HCT116 (cell line): ENCODE measurements around the gene GBP6.
"Not testable (repeated sequence)": the region's sequence is repeated elsewhere in the genome, so short reads cannot be mapped to it uniquely, and the experiment has no call there.

Experiments
- EZH2phosphoT487 ChIP-seq: fragments of 200-600 bp; IDR thresholded peaks from 2 replicates; pipeline ENCODE4 v1.6.1; 2018; ENCODE audit warnings: antibody characterized with exemption, borderline replicate concordance
- POLR2A ChIP-seq: IDR thresholded peaks from 2 replicates; pipeline ENCODE4 v1.7.0; 2011; ENCODE audit warnings: borderline replicate concordance; ENCODE audit not compliant: insufficient read depth, insufficient read length; ENCODE audit errors: extremely low read depth
- POLR2AphosphoS5 ChIP-seq: IDR thresholded peaks from 2 replicates; pipeline ENCODE4 v1.6.1; 2011; ENCODE audit warnings: mild to moderate bottlenecking, low read depth, low read length, moderate library complexity
- ZNF274 ChIP-seq: fragments of 200-500 bp; sonication (Bioruptor generic); IDR thresholded peaks from 2 replicates; pipeline ENCODE4 v1.6.1; 2014; ENCODE audit warnings: mild to moderate bottlenecking, low read depth, low read length, inconsistent platforms
- TF ChIP-seq, protein P1 (sequence below), 3 experiments: fragments of 200-600 bp in 1 of 3; sonication (generic) in 1 of 3; IDR thresholded peaks in 2 of 3; conservative IDR thresholded peaks in 1 of 3; 2 replicates each; pipeline ENCODE4 v1.5.1; 2012 to 2017; ENCODE audit warnings: low read depth in 2 of 3, low read length in 2 of 3, antibody characterized with exemption in 1 of 3, borderline replicate concordance in 1 of 3, control low read depth in 1 of 3, mild to moderate bottlenecking in 1 of 3, mixed read lengths in 1 of 3, mixed run types in 1 of 3, moderate library complexity in 1 of 3; ENCODE audit not compliant: insufficient read depth in 1 of 3
- TF ChIP-seq, protein P2 (sequence below): IDR thresholded peaks from 2 replicates; pipeline ENCODE4 v1.6.1; 2012; ENCODE audit warnings: low read depth

DNA sequence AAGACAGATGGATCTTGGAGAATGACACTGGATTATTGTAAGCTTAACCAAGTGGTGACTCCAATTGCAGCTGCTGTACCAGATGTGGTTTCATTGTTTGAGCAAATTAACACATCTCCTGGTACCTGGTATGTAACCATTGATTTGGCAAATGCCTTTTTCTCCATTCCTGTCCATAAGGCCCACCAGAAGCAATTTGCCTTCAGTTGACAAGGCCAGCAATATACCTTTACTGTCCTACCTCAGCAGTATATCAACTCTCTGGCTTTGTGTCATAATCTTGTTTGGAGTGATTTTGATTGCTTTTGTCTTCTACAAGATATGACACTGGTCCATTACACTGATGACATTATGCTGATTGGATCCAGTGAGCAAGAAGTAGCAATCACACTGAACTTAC, 18.4 kb upstream of the GBP6 start:
- TF ChIP-seq, protein P1, sequence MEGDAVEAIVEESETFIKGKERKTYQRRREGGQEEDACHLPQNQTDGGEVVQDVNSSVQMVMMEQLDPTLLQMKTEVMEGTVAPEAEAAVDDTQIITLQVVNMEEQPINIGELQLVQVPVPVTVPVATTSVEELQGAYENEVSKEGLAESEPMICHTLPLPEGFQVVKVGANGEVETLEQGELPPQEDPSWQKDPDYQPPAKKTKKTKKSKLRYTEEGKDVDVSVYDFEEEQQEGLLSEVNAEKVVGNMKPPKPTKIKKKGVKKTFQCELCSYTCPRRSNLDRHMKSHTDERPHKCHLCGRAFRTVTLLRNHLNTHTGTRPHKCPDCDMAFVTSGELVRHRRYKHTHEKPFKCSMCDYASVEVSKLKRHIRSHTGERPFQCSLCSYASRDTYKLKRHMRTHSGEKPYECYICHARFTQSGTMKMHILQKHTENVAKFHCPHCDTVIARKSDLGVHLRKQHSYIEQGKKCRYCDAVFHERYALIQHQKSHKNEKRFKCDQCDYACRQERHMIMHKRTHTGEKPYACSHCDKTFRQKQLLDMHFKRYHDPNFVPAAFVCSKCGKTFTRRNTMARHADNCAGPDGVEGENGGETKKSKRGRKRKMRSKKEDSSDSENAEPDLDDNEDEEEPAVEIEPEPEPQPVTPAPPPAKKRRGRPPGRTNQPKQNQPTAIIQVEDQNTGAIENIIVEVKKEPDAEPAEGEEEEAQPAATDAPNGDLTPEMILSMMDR (IDR thresholded peaks at IDR 0.05 in 2 of 3, conservative IDR thresholded peaks at IDR 0.05 in 1 of 3; ENCODE audit: borderline replicate concordance in 1 of 3, insufficient read depth in 1 of 3, low read depth in 2 of 3, low read length in 2 of 3), result not testable (repeated sequence)
- not testable (repeated sequence) for TF ChIP-seq ZNF274, POLR2A, POLR2AphosphoS5, EZH2phosphoT487
- TF ChIP-seq, protein P2, sequence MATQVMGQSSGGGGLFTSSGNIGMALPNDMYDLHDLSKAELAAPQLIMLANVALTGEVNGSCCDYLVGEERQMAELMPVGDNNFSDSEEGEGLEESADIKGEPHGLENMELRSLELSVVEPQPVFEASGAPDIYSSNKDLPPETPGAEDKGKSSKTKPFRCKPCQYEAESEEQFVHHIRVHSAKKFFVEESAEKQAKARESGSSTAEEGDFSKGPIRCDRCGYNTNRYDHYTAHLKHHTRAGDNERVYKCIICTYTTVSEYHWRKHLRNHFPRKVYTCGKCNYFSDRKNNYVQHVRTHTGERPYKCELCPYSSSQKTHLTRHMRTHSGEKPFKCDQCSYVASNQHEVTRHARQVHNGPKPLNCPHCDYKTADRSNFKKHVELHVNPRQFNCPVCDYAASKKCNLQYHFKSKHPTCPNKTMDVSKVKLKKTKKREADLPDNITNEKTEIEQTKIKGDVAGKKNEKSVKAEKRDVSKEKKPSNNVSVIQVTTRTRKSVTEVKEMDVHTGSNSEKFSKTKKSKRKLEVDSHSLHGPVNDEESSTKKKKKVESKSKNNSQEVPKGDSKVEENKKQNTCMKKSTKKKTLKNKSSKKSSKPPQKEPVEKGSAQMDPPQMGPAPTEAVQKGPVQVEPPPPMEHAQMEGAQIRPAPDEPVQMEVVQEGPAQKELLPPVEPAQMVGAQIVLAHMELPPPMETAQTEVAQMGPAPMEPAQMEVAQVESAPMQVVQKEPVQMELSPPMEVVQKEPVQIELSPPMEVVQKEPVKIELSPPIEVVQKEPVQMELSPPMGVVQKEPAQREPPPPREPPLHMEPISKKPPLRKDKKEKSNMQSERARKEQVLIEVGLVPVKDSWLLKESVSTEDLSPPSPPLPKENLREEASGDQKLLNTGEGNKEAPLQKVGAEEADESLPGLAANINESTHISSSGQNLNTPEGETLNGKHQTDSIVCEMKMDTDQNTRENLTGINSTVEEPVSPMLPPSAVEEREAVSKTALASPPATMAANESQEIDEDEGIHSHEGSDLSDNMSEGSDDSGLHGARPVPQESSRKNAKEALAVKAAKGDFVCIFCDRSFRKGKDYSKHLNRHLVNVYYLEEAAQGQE, result not testable (repeated sequence)
